ENCODE data around the gene BGN. TPM values are rescaled to one million over a fixed set of nuclear protein-coding genes. Genes with fewer than 3 reads are reported as not detected.

The BGN gene
- total and polyA plus RNA-seq, 2 experiments from 2014 or later: 0.87 to 1.8 TPM

- TF ChIP-seq, protein P1, sequence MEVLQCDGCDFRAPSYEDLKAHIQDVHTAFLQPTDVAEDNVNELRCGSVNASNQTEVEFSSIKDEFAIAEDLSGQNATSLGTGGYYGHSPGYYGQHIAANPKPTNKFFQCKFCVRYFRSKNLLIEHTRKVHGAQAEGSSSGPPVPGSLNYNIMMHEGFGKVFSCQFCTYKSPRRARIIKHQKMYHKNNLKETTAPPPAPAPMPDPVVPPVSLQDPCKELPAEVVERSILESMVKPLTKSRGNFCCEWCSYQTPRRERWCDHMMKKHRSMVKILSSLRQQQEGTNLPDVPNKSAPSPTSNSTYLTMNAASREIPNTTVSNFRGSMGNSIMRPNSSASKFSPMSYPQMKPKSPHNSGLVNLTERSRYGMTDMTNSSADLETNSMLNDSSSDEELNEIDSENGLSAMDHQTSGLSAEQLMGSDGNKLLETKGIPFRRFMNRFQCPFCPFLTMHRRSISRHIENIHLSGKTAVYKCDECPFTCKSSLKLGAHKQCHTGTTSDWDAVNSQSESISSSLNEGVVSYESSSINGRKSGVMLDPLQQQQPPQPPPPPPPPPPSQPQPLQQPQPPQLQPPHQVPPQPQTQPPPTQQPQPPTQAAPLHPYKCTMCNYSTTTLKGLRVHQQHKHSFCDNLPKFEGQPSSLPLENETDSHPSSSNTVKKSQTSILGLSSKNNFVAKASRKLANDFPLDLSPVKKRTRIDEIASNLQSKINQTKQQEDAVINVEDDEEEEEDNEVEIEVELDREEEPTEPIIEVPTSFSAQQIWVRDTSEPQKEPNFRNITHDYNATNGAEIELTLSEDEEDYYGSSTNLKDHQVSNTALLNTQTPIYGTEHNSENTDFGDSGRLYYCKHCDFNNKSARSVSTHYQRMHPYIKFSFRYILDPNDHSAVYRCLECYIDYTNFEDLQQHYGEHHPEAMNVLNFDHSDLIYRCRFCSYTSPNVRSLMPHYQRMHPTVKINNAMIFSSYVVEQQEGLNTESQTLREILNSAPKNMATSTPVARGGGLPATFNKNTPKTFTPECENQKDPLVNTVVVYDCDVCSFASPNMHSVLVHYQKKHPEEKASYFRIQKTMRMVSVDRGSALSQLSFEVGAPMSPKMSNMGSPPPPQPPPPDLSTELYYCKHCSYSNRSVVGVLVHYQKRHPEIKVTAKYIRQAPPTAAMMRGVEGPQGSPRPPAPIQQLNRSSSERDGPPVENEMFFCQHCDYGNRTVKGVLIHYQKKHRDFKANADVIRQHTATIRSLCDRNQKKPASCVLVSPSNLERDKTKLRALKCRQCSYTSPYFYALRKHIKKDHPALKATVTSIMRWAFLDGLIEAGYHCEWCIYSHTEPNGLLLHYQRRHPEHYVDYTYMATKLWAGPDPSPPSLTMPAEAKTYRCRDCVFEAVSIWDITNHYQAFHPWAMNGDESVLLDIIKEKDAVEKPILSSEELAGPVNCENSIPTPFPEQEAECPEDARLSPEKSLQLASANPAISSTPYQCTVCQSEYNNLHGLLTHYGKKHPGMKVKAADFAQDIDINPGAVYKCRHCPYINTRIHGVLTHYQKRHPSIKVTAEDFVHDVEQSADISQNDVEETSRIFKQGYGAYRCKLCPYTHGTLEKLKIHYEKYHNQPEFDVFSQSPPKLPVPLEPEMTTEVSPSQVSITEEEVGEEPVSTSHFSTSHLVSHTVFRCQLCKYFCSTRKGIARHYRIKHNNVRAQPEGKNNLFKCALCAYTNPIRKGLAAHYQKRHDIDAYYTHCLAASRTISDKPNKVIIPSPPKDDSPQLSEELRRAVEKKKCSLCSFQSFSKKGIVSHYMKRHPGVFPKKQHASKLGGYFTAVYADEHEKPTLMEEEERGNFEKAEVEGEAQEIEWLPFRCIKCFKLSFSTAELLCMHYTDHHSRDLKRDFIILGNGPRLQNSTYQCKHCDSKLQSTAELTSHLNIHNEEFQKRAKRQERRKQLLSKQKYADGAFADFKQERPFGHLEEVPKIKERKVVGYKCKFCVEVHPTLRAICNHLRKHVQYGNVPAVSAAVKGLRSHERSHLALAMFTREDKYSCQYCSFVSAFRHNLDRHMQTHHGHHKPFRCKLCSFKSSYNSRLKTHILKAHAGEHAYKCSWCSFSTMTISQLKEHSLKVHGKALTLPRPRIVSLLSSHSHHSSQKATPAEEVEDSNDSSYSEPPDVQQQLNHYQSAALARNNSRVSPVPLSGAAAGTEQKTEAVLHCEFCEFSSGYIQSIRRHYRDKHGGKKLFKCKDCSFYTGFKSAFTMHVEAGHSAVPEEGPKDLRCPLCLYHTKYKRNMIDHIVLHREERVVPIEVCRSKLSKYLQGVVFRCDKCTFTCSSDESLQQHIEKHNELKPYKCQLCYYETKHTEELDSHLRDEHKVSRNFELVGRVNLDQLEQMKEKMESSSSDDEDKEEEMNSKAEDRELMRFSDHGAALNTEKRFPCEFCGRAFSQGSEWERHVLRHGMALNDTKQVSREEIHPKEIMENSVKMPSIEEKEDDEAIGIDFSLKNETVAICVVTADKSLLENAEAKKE (CRISPR knock-in tag; IDR thresholded peaks at IDR 0.05): no peak
These were observed 20.1 kb upstream of the BGN start (continued) for GRCh38 chrX:153474718-153475117.

DNA sequence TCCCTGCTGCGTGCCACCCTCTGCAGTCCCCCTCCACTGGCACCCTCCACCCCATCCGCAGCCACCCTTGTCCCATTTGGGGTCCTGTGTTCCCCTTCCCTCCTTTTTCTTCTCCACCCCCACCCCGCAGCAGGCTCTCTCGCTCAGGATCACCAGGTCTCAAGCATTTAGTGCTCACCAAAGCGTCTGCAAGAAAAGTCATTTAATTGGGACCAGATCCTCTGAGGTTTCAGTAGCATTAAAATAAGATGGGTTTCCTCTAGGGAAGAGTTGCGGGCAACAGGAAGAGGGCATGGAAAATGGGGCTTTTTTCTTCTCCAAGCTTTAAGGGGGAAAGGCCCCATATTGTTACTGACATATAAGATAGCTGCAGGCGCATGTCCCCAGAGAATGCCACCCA lies 19.5 kb upstream of the BGN start:
- H2AFZ ChIP-seq: no peak overlapping the region
- H3K27ac Mint-ChIP-seq: no peak overlapping the region
- peaks cover 17% of the 10 kb centered on the region; the same call in 2 of the 3 replicates for H3K4me1 Mint-ChIP-seq
- no peak for DNase-seq (ENCODE audit: low spot score)
- no peak for TF ChIP-seq STAT1 (IDR thresholded peaks at IDR 0.05; ENCODE audit: unreplicated experiment)
- H3K4me2 ChIP-seq: no peak overlapping the region
- H3K4me3 Mint-ChIP-seq: no peak overlapping the region
- H3K36me3 ChIP-seq (ENCODE audit: insufficient read depth): no peaks in the 10 kb centered on the region
- H3K27me3 ChIP-seq (ENCODE audit: insufficient read depth): peaks cover 15% of the 10 kb centered on the region
- no peak overlapping the region for H3K4me3 ChIP-seq
- H3F3A ChIP-seq (replicated peaks; ENCODE audit: low read depth): no peaks in the 10 kb centered on the region
- peaks cover 22% of the 10 kb centered on the region for H3K27me3 Mint-ChIP-seq (ENCODE audit: insufficient read depth, low read depth, poor library complexity)
- no peaks in the 10 kb centered on the region for H4K20me1 ChIP-seq (replicated peaks; ENCODE audit: insufficient read depth)
- H3K9me2 ChIP-seq (ENCODE audit: insufficient read depth): no peaks in the 10 kb centered on the region
- ATAC-seq: no peak
- no peaks in the 10 kb centered on the region for H3K36me3 Mint-ChIP-seq (ENCODE audit: low read depth)
- no peak overlapping the region for H3K27ac ChIP-seq (ENCODE audit: low read depth)
- no peaks in the 10 kb centered on the region; the same call in 2 of the 3 replicates for H3K9me3 Mint-ChIP-seq
- H3K79me2 ChIP-seq (replicated peaks; ENCODE audit: insufficient read depth): no peaks in the 10 kb centered on the region
- no peaks in the 10 kb centered on the region; the same call in 1 of the 2 replicates for H3K4me1 ChIP-seq (ENCODE audit: insufficient read depth)

DNA sequence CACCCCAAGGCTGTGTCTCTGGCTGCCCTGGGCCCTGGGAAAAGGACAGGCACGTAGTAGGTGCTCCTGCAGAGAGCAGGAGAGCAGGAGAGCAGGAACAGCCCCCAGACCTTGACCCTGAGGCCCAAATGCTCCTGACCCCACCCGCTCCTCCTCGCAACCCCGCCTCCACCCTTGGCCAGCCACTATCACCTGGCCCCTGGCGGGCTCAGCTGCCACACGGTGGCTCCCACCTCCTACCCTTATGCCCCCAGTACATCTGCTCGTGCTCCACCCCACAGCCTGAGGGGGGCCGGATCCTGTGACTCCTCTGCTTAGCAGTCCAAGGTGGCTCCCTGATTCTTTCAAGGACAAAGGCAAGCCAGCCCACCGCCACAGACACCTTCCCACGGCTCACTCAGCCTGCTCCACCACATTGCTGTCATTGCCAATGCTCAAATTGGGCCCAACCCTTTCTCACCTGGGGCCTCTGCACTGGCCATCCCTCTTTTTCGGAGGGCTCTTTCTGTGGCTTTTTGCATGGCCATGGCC lies 19.0 kb upstream of the BGN start:
- Mint-ChIP-seq H3K27ac (no peak overlapping the region), H3K4me3 (no peak overlapping the region), H3K4me1 (peaks cover 17% of the 10 kb centered on the region; the same call in 2 of the 3 replicates), H3K27me3 (ENCODE audit: insufficient read depth, low read depth, poor library complexity) (peaks cover 22% of the 10 kb centered on the region), H3K36me3 (ENCODE audit: low read depth) (no peaks in the 10 kb centered on the region), H3K9me3 (no peaks in the 10 kb centered on the region; the same call in 2 of the 3 replicates)
- Histone ChIP-seq H2AFZ (no peak overlapping the region), H3K4me1 (ENCODE audit: insufficient read depth) (no peaks in the 10 kb centered on the region; the same call in 1 of the 2 replicates), H4K20me1 (replicated peaks; ENCODE audit: insufficient read depth) (no peaks in the 10 kb centered on the region), H3K79me2 (replicated peaks; ENCODE audit: insufficient read depth) (no peaks in the 10 kb centered on the region), H3K9me2 (ENCODE audit: insufficient read depth) (no peaks in the 10 kb centered on the region), H3K36me3 (ENCODE audit: insufficient read depth) (no peaks in the 10 kb centered on the region), H3K4me3 (no peak overlapping the region), H3F3A (replicated peaks; ENCODE audit: low read depth) (no peaks in the 10 kb centered on the region), H3K27me3 (ENCODE audit: insufficient read depth) (peaks cover 15% of the 10 kb centered on the region), H3K4me2 (no peak overlapping the region), H3K27ac (ENCODE audit: low read depth) (no peak overlapping the region)
- no peak for TF ChIP-seq EZH2 (IDR thresholded peaks at IDR 0.05; ENCODE audit: low read depth, unreplicated experiment)
- TF ChIP-seq ZNF114 (CRISPR knock-in tag; IDR thresholded peaks at IDR 0.05): no peak
- TF ChIP-seq, protein P2, sequence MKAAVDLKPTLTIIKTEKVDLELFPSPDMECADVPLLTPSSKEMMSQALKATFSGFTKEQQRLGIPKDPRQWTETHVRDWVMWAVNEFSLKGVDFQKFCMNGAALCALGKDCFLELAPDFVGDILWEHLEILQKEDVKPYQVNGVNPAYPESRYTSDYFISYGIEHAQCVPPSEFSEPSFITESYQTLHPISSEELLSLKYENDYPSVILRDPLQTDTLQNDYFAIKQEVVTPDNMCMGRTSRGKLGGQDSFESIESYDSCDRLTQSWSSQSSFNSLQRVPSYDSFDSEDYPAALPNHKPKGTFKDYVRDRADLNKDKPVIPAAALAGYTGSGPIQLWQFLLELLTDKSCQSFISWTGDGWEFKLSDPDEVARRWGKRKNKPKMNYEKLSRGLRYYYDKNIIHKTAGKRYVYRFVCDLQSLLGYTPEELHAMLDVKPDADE (IDR thresholded peaks at IDR 0.05): no peak
- no peak for TF ChIP-seq EZH2phosphoT487 (IDR thresholded peaks at IDR 0.05; ENCODE audit: unreplicated experiment)
- TF ChIP-seq POLR2AphosphoS5 (IDR thresholded peaks at IDR 0.05; ENCODE audit: low read depth): no peak
- ATAC-seq (no peak), DNase-seq (ENCODE audit: low spot score) (no peak)

Data from GM23338 (cell line).